ENCODE results near the gene NEDD9. TPM values are rescaled to one million over a fixed set of nuclear protein-coding genes. Genes with fewer than 3 reads are reported as not detected.

NEDD9 gene
- total and polyA plus RNA-seq, 2 of the 13 experiments (the other 11 are each of a cell fraction or from before 2014, with no cell fraction given), result 27.1 to 389 TPM

DNA sequence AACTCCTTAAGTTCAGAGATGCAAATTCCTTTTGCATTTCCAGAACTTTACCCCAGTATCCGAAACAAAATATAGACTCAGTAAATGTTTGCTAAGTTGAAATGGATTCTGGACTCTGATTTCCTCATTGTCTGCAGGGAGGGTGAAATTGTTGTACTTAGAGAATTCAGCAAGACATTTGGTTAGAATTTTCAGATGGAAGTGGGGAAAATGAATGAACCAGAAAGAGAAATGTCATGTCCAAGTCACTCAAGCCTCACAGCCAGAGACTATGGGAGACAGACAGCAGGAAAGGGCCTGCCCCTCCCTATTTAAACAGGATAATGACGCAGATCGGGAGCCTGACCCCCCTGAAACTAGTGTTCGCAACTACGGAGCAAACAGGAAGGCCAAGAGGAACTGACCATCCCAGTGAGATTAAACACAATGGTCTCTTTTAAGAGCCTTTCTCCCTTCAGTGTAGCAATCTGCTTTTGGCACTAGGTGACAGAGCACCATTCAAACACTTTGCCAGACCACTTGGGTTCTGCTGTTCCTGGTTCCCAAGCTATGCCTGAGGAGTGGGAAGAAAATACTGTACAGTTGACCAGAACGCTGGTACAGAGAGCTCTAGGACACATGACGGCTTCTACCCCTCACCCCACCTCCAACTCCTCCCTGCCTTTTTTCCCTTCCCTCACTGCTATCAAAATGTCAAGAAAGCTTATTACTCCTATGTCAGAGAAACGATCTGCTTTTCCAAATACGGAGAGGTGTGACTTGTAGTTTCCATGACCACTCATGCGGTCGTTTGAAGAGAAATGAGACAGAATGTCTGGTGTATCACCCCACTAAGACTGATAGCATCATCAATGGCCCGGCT lies 13.7 kb downstream of the NEDD9 start (continued):
- TF ChIP-seq, protein P1, sequence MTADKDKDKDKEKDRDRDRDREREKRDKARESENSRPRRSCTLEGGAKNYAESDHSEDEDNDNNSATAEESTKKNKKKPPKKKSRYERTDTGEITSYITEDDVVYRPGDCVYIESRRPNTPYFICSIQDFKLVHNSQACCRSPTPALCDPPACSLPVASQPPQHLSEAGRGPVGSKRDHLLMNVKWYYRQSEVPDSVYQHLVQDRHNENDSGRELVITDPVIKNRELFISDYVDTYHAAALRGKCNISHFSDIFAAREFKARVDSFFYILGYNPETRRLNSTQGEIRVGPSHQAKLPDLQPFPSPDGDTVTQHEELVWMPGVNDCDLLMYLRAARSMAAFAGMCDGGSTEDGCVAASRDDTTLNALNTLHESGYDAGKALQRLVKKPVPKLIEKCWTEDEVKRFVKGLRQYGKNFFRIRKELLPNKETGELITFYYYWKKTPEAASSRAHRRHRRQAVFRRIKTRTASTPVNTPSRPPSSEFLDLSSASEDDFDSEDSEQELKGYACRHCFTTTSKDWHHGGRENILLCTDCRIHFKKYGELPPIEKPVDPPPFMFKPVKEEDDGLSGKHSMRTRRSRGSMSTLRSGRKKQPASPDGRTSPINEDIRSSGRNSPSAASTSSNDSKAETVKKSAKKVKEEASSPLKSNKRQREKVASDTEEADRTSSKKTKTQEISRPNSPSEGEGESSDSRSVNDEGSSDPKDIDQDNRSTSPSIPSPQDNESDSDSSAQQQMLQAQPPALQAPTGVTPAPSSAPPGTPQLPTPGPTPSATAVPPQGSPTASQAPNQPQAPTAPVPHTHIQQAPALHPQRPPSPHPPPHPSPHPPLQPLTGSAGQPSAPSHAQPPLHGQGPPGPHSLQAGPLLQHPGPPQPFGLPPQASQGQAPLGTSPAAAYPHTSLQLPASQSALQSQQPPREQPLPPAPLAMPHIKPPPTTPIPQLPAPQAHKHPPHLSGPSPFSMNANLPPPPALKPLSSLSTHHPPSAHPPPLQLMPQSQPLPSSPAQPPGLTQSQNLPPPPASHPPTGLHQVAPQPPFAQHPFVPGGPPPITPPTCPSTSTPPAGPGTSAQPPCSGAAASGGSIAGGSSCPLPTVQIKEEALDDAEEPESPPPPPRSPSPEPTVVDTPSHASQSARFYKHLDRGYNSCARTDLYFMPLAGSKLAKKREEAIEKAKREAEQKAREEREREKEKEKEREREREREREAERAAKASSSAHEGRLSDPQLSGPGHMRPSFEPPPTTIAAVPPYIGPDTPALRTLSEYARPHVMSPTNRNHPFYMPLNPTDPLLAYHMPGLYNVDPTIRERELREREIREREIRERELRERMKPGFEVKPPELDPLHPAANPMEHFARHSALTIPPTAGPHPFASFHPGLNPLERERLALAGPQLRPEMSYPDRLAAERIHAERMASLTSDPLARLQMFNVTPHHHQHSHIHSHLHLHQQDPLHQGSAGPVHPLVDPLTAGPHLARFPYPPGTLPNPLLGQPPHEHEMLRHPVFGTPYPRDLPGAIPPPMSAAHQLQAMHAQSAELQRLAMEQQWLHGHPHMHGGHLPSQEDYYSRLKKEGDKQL (CRISPR knock-in tag; IDR thresholded peaks at IDR 0.05; ENCODE audit: low read depth), result peak; percentile 70
- TF ChIP-seq NCOA2 (CRISPR knock-in tag; IDR thresholded peaks at IDR 0.05) (peak; percentile 91), ZNF12 (CRISPR knock-in tag; IDR thresholded peaks at IDR 0.05) (peak; percentile 50; the same call in 1 of the 2 replicates), ZNF552 (CRISPR knock-in tag; IDR thresholded peaks at IDR 0.05; ENCODE audit: borderline replicate concordance) (no peak), SIN3A (IDR thresholded peaks at IDR 0.05; ENCODE audit: borderline replicate concordance, low read depth, low read length) (peak; percentile 89), ZNF7 (CRISPR knock-in tag; IDR thresholded peaks at IDR 0.05) (no peak; the same call in 1 of the 2 replicates), ZBTB3 (CRISPR knock-in tag; IDR thresholded peaks at IDR 0.05; ENCODE audit: borderline replicate concordance, low read depth) (0 out of 2 replicates have a peak, but pooled peaks have one; percentile 74), FOXC1 (CRISPR knock-in tag; IDR thresholded peaks at IDR 0.05; ENCODE audit: borderline replicate concordance) (peak; percentile 65; the same call in 1 of the 2 replicates), HDAC6 (IDR thresholded peaks at IDR 0.05; ENCODE audit: low read depth, low read length) (no peak; the same call in 1 of the 2 replicates), MXI1 (IDR thresholded peaks at IDR 0.05; ENCODE audit: borderline replicate concordance, low read depth, low read length) (peak; percentile 23; the same call in 1 of the 3 replicates), ASH2L (IDR thresholded peaks at IDR 0.05; ENCODE audit: insufficient read length, low read depth, low read length) (peak; percentile 77), ZNF776 (CRISPR knock-in tag; IDR thresholded peaks at IDR 0.05) (no peak)
- TF ChIP-seq, protein P2, sequence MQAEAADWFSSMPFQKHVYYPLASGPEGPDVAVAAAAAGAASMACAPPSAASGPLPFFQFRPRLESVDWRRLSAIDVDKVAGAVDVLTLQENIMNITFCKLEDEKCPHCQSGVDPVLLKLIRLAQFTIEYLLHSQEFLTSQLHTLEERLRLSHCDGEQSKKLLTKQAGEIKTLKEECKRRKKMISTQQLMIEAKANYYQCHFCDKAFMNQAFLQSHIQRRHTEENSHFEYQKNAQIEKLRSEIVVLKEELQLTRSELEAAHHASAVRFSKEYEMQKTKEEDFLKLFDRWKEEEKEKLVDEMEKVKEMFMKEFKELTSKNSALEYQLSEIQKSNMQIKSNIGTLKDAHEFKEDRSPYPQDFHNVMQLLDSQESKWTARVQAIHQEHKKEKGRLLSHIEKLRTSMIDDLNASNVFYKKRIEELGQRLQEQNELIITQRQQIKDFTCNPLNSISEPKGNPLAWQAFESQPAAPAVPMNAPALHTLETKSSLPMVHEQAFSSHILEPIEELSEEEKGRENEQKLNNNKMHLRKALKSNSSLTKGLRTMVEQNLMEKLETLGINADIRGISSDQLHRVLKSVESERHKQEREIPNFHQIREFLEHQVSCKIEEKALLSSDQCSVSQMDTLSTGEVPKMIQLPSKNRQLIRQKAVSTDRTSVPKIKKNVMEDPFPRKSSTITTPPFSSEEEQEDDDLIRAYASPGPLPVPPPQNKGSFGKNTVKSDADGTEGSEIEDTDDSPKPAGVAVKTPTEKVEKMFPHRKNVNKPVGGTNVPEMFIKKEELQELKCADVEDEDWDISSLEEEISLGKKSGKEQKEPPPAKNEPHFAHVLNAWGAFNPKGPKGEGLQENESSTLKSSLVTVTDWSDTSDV (CRISPR knock-in tag; IDR thresholded peaks at IDR 0.05), result no peak
- TF ChIP-seq, protein P3, sequence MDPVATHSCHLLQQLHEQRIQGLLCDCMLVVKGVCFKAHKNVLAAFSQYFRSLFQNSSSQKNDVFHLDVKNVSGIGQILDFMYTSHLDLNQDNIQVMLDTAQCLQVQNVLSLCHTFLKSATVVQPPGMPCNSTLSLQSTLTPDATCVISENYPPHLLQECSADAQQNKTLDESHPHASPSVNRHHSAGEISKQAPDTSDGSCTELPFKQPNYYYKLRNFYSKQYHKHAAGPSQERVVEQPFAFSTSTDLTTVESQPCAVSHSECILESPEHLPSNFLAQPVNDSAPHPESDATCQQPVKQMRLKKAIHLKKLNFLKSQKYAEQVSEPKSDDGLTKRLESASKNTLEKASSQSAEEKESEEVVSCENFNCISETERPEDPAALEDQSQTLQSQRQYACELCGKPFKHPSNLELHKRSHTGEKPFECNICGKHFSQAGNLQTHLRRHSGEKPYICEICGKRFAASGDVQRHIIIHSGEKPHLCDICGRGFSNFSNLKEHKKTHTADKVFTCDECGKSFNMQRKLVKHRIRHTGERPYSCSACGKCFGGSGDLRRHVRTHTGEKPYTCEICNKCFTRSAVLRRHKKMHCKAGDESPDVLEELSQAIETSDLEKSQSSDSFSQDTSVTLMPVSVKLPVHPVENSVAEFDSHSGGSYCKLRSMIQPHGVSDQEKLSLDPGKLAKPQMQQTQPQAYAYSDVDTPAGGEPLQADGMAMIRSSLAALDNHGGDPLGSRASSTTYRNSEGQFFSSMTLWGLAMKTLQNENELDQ (CRISPR knock-in tag; IDR thresholded peaks at IDR 0.05; ENCODE audit: borderline replicate concordance), result no peak
- TF ChIP-seq, protein P4, sequence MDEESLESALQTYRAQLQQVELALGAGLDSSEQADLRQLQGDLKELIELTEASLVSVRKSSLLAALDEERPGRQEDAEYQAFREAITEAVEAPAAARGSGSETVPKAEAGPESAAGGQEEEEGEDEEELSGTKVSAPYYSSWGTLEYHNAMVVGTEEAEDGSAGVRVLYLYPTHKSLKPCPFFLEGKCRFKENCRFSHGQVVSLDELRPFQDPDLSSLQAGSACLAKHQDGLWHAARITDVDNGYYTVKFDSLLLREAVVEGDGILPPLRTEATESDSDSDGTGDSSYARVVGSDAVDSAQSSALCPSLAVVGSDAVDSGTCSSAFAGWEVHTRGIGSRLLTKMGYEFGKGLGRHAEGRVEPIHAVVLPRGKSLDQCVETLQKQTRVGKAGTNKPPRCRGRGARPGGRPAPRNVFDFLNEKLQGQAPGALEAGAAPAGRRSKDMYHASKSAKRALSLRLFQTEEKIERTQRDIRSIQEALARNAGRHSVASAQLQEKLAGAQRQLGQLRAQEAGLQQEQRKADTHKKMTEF (CRISPR knock-in tag; IDR thresholded peaks at IDR 0.05), result peak; percentile 82

Data from HepG2 (cell line).